ENCODE results near the gene HOXD13.

Gene HOXD13

DNA sequence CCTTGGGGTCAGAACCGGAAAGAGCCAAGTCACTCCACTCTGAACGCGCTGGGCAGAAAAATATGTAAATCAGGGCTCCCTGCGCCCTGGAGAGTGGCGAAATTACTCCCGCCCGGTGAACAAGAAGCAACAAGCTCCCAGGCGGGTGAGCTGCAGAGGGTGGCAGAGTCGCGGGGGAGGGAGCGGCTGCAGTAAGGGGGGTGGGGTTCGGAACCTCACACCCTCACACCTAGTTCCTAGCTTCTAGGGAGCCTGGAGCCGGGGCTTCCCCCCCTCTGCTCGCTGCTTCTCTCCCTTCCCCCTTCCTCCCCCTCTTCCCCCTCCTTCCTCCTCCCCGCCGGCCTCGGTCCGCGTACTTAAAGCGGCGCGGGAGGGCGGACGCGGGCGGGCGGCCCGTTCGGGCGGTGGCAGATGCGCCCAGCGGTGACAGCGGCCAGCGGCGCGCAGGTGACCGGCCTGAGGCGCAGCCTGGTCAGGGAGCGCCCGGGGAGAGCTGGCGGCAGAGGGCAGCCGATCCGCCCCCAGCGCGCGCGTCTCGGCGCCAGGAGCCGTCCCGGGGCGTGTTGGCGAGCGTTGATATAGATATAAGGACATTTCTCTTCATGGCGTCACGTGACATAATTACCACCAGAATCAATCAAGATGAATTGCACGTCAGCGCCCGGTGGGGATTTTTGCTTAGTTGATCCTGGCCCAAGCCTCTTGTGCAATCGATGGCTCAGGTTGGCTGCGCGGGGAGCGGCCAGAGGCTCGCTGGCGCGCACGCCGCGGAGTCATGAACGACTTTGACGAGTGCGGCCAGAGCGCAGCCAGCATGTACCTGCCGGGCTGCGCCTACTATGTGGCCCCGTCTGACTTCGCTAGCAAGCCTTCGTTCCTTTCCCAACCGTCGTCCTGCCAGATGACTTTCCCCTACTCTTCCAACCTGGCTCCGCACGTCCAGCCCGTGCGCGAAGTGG lies 14.3 kb downstream of the HOXD13 start, which contains the start of gene HOXD11:
Gene HOXD11, plus strand, starts transcription at position 700 of the 959 bp plus-strand sequence. Its CDS starts 76 bp downstream, at position 776.
- DNase-seq: peak; percentile 53 to 73

DNA sequence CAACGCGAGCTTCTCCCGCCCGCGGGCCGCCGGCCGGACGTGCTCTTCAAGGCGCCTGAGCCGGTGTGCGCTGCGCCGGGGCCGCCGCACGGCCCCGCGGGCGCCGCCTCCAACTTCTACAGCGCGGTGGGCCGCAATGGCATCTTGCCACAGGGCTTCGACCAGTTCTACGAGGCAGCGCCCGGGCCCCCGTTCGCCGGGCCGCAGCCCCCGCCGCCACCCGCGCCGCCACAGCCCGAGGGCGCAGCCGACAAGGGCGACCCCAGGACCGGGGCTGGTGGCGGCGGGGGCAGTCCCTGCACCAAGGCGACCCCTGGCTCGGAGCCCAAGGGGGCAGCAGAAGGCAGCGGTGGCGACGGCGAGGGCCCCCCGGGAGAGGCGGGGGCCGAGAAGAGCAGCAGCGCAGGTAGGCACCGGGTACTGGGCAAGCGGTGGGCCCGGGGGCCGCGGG lies 15.2 kb downstream of the HOXD13 start:
- DNase-seq: no peak

GRCh38 chr2:176109192-176109901 lies 16.8 kb downstream of the HOXD13 start:
- DNase-seq: no peak

DNA sequence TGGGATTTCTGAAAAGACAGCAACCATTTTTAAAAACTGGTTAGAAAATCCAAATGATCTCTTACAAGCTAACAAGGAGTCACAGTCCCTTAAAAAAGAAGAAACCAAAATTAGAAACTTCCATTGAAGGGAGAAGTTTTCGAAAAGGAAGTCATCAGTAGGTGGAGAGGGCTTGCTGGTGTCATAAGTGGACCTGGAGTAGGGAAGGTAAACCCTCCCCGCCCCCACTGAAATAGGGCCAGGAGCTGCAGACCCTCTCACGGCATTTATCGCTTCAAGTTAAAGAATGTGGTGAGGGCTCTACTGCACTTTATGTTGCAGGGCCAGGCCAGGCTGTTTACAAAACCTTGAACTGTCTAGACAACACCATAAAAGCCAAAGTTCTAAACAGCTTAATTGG lies 17.4 kb downstream of the HOXD13 start:
- no peak for DNase-seq

DNA sequence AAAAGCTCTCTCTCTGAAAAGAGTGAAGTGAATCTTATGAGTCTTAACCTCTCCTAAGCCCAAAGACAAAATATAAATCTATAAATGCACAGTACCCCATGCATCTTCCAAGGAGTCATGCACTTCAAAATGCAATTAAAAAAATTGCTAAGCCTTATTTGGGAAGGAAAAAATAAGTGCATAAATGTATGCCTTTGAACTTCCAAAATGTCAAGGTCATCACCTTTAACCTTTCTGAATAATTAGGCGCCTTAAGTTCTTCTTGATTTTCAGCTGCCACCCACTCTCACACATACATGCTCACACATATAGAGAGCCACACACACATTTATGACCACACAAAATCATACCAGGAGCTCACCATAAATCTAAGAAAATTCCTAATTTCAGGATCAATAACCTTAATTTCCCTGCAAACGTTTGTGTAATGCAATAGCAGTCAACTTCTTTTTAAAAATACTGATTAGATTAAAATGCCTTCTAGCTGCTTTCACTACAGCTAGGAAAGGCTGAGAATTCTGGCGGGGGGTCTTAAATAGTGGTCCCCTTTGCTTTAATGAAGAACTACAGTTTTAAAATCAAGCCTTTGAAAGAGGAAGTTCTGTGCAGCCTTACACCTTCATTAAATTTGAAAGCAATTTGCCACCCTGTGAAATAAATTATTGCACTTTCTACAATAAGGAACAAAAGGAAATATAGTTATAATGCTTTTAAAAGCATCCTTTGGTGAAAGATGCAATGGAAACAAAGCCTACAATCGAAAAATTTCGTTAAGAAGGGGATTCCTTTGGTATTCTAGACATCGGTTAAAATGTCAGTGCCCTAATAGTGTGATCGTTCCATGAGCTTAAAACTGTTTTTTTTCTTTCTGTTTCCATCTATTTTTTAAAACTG lies 18.1 kb downstream of the HOXD13 start:
- DNase-seq: no peak

DNA sequence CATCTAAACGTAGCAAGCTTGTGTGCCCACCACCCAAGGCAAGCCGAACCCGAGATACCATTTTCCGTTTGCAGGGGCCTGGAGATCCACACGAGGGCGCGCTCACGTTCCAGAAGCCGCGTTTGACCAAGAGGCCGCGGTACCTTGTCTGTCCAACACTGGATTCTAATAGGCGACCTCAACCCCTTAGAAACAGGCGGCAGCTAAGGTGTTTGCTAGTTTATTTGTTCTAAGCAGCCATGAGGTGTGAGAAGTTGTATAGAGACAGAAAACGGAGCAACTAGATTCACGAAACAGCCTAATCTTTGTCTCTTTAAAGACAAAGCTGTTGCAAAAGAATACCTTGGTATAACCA lies 18.8 kb downstream of the HOXD13 start:
- DNase-seq: peak; percentile 69 to 73

- no peak for DNase-seq
These were observed 19.4 kb downstream of the HOXD13 start for GRCh38 chr2:176111846-176112374.

DNA sequence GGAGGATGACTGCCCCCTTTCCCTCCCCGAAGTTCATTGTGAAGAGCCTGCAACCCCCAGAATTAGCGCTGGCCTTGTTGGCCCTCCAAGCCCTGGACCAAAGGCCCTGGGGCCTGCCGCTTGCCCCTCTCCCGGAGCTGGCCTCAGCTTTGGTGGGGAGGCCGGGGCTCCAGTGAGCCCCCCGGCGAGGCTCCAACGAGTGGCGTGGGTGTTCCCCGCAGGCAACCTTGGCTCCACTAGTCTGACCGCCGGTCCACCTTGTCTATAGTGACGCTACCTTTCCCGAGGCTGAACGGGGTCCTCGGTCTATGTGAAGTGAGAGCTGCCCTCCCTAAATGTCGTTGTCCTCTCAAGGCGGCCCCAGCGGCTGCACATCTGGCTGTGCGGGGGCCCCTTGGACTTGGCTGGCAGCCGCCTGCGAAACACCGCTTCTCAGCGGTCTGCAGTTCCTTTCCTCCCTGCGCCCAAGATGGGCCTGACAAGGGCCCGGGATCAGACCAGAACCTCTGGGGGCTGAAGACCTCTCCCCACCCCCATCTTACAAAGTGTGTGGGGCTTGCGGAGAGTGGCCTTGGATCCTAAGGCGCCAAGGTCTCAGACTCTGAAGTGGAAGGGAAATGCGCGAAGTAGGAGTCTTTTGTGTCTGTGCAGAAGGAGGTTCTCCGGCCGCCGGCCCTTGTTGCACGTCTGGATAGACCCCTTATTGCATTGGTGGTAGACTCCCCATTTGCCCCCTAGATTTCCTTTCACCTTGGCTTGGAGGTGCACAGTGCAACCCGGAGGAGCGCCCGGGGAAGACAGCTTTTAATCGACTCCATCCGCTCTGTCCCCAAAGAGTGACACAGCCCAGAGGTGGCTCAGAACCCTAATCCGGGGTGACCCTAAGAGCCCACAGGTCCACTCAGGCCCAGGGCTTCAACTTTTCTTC lies 20.1 kb downstream of the HOXD13 start:
- no peak for DNase-seq

DNA sequence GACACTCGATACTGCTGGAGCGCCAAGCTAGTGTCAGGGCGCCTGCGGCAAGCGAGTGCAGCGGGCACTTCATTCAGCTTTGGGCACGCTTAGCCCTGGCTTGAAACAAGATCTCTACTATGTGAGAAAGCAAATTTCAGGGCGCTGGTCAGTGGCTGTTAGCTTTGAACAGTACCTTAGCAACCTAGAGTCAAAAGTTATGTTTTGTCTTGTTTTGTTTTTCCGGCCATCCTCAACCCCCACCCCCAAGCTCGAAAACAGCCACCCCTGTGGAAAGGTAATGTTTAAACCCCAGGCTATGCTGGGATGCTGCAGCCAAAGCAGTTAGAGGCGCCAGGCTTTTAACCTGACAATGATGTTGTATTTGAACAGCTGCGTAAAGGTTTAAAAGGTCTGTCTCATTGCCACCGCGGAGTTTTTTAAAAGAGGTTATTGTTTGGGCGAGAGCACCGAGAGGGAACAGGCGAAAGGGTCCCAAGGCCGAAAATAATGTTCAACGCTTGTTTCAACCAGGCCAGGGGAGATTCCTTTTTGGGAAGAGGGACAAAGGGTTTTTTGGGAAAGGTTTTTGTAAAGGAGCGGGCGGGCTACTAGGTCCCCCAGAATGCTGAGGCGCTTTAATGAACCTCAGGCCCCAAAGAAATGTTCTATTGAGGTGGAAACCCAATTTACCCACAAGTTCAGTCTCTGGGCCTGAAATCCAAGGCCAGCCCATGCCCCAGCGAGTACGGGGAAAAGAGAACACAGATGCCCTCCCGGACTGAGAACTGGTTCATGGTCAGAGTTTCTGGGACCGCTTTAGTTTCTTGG lies 21.8 kb downstream of the HOXD13 start:
- peak; percentile 72 to 85 for DNase-seq

- no peak for DNase-seq
These were observed 22.6 kb downstream of the HOXD13 start for GRCh38 chr2:176114930-176115625.

DNA sequence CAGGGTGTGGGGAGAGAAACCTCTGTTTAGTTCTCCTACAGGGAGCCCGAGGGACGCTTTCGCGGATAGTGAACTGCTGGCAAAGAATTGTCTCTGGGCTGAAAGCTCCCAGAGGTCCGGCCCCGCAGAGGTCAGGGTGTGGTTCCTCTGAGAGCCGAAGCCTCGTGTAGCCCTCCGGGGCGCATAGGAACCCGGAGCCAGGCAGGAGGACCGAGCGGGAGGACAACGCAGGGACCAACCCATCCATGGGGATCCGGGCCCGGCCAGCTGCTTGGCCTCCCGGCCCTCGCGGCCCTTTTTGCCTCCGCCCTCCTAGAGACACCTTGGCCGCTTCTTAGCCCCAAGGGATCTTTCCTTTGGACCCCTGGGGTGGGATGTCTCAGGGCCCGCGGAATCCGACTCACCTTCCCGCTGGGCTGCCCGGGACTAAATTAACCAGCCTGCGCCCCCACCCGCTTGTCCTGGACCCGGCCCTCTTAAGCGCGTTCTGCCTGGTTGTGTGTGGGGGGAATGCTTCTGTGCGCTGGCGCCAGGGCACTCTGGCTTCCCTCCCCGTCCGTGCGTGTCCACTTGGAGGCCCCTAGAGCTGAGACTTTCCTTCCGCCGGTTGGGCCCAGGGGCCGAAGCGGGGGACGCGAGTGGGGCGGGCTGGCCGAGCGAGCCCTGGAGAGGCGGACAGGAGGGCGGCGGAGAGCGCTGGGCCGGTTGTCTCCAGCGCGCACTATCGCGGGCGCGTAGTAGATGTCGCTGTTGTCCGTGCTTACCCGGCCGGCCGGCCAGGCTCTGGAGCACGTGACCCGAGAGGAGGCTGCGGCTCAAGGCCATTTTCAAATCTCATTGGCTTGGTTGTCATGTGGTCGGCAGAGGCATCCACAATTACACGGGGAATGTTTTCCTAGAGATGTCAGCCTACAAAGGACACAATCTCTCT lies 23.6 kb downstream of the HOXD13 start, which contains the start of gene HOXD10:
Gene HOXD10, plus strand, starts transcription at position 896 of the 931 bp plus-strand sequence. CDS start 56 bp downstream, outside the sequence.
- DNase-seq: peak; percentile 74 to 82

- DNase-seq: no peak
These were observed 24.8 kb downstream of the HOXD13 start for GRCh38 chr2:176117162-176117822.

DNA sequence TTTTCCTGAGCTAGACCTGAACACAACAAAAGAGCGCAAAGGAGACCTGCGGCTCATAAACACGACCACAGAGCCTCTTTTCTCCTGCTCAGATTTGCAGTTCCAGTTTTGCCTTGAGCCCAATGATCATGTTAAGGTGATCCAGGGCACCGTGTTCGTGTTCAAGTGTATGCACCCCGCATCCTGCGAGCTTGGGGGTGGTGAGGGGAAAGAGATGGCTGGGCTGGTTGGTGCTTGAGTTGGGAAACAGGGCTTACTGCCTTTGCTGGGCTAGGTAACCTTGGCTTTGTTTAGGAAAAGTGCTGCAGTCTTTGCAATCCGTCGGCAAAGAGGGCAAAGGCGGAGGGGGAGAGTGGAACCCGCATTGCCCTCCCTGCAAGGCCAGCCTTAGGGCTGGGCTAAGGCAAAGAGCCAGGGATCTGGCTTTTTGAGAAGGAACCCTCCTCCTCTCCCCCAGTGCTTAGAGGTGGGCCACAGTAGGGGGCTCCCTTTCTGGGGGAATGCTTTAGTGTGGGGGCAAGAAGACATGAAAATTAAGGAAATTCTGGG lies 25.4 kb downstream of the HOXD13 start:
- DNase-seq: no peak

DNA sequence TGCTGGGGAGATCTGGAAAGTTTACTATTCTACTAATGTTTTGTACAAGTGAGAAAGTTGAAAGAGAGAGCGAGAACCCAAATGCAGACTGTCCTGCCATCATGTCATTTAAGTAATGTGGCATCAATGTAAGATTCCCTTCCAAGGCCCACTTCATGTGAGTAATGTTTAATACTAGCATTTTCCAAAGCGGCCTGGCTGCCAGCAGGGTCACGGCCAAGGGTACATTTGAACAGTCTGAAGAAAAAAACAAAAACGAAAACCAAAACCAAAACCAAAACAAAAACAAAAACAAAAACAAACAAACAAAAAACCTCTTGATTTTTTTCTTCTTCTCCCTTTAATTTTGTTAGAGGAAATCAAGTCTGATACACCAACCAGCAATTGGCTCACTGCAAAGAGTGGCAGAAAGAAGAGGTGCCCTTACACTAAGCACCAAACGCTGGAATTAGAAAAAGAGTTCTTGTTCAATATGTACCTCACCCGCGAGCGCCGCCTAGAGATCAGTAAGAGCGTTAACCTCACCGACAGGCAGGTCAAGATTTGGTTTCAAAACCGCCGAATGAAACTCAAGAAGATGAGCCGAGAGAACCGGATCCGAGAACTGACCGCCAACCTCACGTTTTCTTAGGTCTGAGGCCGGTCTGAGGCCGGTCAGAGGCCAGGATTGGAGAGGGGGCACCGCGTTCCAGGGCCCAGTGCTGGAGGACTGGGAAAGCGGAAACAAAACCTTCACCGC lies 26.2 kb downstream of the HOXD13 start:
- peak; percentile 43 to 75 for DNase-seq

GRCh38 chr2:176120364-176121189 lies 28.1 kb downstream of the HOXD13 start:
- DNase-seq: no peak
